Progenitor cell of endocrine pancreas (in vitro differentiated cells): ENCODE results near the gene MTFMT. TPM values are rescaled to one million over a fixed set of nuclear protein-coding genes. Genes with fewer than 3 reads are reported as not detected.

Experiments
- DNase-seq: peaks from one replicate; pipeline ENCODE4 v3.0.0; 2021; ENCODE audit warnings: low spot score; ENCODE audit not compliant: unreplicated experiment
- H3K27ac Mint-ChIP-seq: 2 replicates; pipeline ENCODE4 v1.8.0; 2021; ENCODE audit warnings: mild to moderate bottlenecking, moderate library complexity, mixed read lengths
- H3K27me3 Mint-ChIP-seq: 2 replicates; pipeline ENCODE4 v1.8.0; 2021; ENCODE audit warnings: mixed read lengths
- H3K36me3 Mint-ChIP-seq: 2 replicates; pipeline ENCODE4 v1.8.0; 2022; ENCODE audit warnings: mixed read lengths; ENCODE audit not compliant: insufficient read depth
- H3K4me1 Mint-ChIP-seq: 2 replicates; pipeline ENCODE4 v1.8.0; 2021; ENCODE audit warnings: low read depth, mixed read lengths
- H3K4me3 Mint-ChIP-seq: 2 replicates; pipeline ENCODE4 v1.8.0; 2021; ENCODE audit warnings: low read depth, mild to moderate bottlenecking, moderate library complexity, mixed read lengths
- H3K9me3 Mint-ChIP-seq: 2 replicates; pipeline ENCODE4 v1.8.0; 2021; ENCODE audit warnings: low read depth, mixed read lengths
- CTCF ChIP-seq: fragments of 200-600 bp; sonication (generic); IDR thresholded peaks from one replicate; pipeline ENCODE4 v1.5.0; 2021; ENCODE audit warnings: antibody characterized with exemption, mild to moderate bottlenecking; ENCODE audit not compliant: unreplicated experiment
- total RNA-seq: library from RNA; stranded (reverse); gene quantifications from 2 replicates; pipeline ENCODE4 v1.2.1, GENCODE V29; 2021

MTFMT gene
- total RNA-seq, 1 donor from 2014 or later, result 19.4 TPM

- Mint-ChIP-seq H3K27ac (no peak overlapping the region), H3K4me1 (peaks cover 4% of the 10 kb centered on the region), H3K36me3 (no peaks in the 10 kb centered on the region), H3K4me3 (peak overlapping the region; percentile 50), H3K9me3 (no peaks in the 10 kb centered on the region), H3K27me3 (peaks cover 45% of the 10 kb centered on the region)
- TF ChIP-seq CTCF, result no peak
- DNase-seq, result no peak
Observed at GRCh38 chr15:65068403-65068788, 39.0 kb upstream of the MTFMT start.

GRCh38 chr15:65067645-65068402 lies 38.4 kb upstream of the MTFMT start, which contains the start of gene RASL12:
Gene RASL12 (minus strand): TSS chr15:65067991. CDS start chr15:65067835, 156 bp downstream.
- DNase-seq, result no peak
- TF ChIP-seq CTCF, result no peak
- Mint-ChIP-seq H3K4me3 (peak within 1 kb of the TSS; percentile 61), H3K36me3 (no peaks in the 10 kb centered on the region), H3K4me1 (peaks cover 4% of the 10 kb centered on the region), H3K9me3 (no peaks in the 10 kb centered on the region), H3K27me3 (peaks cover 47% of the 10 kb centered on the region), H3K27ac (peak within 1 kb of the TSS; percentile 89)

GRCh38 chr15:65067317-65067644 lies 37.8 kb upstream of the MTFMT start:
- Mint-ChIP-seq H3K9me3 (no peaks in the 10 kb centered on the region), H3K4me1 (peaks cover 4% of the 10 kb centered on the region), H3K27me3 (peaks cover 47% of the 10 kb centered on the region), H3K4me3 (peak overlapping the region; percentile 61), H3K27ac (peak overlapping the region; percentile 89), H3K36me3 (no peaks in the 10 kb centered on the region)
- no peak for TF ChIP-seq CTCF
- DNase-seq, result no peak

- Mint-ChIP-seq H3K4me1 (peaks cover 4% of the 10 kb centered on the region), H3K4me3 (peak overlapping the region; percentile 61), H3K27me3 (peaks cover 47% of the 10 kb centered on the region), H3K27ac (peak overlapping the region; percentile 89), H3K9me3 (no peaks in the 10 kb centered on the region), H3K36me3 (no peaks in the 10 kb centered on the region)
- TF ChIP-seq CTCF, result no peak
- no peak for DNase-seq
Observed at GRCh38 chr15:65066635-65067316, 37.3 kb upstream of the MTFMT start.

- H3K4me3 Mint-ChIP-seq, result no peak overlapping the region
- DNase-seq, result no peak
- no peaks in the 10 kb centered on the region for H3K9me3 Mint-ChIP-seq
- no peak for TF ChIP-seq CTCF
- peaks cover 4% of the 10 kb centered on the region for H3K4me1 Mint-ChIP-seq
- H3K36me3 Mint-ChIP-seq, result no peaks in the 10 kb centered on the region
- H3K27me3 Mint-ChIP-seq, result peaks cover 47% of the 10 kb centered on the region
- no peak overlapping the region for H3K27ac Mint-ChIP-seq
Observed at GRCh38 chr15:65066001-65066634, 36.7 kb upstream of the MTFMT start.
